Nucleus accumbens (tissue), 56 donors: ENCODE data around the gene ALPL.

Experiments
- DNase-seq, 56 donors: peaks; one replicate each; lab custom pipeline; 2025; lab: John Stamatoyannopoulos, UW

The ALPL gene

DNA sequence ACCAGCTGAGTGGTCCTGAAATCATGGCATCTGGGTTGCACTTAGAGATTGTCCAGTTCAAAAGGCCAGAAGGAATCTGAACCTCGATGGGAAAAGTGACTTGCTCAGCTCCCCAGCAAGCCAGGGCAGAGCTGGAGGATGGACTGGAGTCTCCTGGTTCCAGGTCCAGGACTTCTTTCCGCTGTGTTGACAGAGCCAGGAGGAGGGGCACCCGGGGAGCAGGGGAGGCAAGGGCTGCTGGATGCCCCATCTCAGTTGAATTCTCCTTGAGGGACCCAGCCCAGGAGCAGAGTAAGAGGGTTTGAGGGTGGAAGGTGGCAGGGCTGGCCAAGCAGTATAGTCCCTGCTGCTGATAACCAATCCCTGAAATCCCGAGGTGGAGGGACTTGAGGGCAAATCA is 2.4 kb upstream of the ALPL start:
- no peak for DNase-seq

DNA sequence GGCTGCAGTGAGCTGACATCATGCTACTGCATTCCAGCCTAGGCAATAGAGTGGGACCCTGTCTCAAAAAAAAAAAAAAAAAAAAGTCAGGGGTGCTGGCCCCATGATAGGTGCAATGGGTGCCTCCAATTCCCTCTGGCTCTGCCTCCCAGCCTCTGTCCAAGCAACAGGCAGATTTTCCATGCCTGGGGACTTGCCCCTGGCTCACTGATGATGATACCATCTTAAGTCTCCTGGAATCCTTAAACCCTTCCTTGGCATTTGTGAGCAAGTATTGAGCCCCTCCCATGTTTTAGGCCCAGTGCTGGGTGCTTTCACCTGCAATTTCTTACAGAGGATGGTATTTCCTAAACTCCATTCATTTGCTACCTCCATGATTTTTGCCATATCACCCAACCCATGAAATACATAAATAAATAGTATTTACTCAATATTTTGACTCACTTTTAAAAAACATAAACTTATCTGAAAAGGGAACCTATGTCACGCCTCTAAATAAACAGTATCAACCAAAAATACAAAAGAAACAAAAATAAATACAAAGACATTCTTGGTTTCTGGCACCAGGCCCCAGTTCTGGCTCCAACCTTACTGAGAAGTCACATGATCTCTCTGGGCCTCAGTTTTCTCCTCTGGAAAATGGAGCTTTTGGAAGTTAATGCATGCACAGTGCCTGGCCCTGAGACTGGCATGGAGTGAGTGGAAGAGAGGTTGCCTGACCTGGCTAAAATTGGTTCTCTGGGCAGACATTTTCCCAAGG is 1.5 kb upstream of the ALPL start:
- DNase-seq = no peak

DNA sequence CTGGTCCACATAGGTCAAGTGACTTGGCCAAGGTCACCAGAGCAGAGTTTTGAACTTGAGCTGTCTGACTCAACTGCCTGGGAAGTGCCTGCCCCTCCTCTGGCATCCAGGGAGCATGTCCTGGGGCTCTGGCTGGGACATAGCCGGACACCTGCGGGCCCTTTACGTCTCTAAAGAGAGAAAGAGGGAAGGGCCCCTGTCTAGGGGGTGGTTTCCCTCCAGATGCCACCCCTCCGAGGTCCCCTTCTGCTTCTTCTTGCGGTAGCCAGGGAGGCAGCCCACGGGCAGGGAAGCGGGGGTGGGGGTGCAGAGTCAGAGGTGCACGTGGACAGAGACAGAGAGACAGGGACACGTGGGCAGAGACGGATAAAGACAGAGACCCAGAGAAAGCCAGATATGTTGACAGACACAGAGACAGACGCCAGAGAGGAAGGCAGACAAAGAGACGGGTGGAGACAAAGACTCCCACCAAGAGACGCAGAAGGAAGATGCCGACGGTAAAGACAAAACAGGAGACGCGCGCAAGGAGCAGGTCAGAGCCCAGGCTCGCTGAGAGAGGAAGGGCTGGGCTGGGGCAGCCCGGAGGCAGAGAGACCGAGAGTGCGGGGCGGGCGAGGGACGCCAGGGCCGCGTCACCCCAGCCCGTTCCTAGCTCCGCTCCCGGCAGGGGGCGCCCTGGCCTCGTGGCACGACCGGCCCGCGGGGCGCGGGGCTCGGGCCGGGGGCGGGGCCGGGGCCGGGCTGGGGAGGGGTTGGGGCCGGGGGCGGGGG is 458 bp upstream of the ALPL start:
- DNase-seq = peak in 27 of 56 donors; percentile 2 to 78 (median 18)

DNA sequence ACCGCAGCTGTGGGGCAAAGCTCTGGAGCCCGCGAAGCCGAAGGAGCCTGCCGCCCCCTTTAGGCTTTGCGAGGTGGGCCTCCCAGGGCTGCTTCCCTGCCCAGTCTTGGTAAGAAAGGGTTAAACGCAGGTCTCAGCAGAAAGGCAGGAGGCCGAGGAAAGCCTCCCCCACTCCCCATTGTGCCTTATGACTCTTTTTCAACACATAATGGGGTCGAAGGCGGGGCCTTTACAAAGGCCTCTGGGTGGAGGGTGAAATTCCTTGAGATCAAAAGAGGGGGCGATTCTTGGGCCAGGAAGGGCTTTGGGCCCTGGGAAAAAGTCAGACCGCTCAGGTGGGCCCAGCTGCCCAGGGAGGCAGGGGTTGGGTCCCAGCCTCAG is 880 bp downstream of the ALPL start:
- no peak for DNase-seq

DNA sequence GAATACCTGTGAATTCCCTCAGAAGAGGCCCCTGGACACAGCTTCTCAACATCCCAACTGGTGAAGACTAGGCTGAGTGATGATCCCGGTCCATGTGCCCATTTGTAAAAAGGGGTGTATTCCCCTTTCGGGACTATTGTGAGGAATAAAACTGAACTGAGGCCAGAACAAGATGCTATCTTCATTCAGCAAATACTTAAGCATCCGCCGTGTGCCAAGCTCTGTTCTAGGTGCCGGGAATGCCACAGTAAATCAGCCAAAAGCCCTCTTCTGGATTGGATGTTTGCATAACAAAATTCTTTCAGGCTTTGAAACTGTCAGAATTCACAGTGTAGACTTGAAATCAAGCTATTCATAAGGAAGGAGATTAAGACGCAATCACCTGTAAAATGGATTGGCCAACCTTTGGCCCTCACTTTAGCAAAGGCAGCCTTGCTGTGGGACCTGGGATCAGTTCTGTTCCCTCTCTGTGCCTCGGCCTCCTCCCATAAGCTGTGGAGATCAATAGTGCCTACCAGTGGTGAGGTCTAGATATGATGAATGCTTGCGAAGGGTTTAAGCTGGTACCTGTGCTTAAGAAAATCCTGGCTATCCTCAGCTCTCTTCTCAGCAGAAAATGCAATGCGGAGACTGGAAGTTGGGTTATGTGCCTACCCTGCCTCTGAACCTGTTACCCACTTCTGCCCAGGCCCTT is 1.8 kb downstream of the ALPL start:
- DNase-seq = no peak

DNA sequence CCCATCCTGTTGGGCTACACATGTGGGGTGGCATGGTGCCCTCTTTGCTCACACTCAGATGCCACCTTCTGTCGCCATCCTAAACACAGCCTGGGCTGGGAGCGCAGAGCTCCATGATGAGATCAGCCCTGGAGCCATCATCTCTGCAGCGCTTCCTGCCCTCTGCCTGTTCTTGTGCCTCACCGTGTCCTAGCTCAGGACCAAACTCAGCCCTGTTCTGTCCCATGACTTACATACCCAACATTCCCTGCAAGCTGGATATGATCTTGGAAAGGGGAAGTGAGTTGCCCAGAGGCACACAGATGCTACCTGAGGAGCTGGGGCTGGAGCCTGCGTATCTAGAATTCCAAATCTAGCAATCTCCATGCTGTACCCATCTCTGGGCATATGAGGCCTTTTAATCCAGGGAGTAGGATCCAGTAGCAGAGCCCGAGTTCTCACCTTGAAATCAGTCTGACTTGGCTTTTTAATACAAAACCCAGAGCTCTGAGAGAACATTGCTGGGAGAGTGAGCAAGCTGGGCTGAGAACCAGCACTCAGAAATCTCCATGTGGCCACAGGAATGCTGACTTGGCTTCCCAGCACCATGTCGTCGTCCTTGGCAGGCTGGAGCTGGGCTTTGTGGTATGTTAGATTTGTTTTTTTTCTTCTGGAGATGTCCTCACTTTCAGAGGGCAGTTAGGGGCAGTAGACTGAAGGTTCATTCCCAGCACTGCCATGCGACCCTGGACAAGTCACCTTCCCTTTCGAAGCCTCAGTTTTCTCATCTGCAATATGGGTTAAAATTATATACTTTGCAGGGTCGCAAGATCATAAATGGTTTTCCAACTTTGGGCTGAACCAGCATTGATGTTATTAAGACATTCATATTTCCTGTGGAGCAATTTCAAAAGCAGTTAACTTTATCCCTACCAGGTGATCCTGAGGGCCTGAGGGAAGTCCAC is 2.6 kb downstream of the ALPL start:
- peak in 3 of 56 donors; percentile 1 to 8 (median 8) for DNase-seq

DNA sequence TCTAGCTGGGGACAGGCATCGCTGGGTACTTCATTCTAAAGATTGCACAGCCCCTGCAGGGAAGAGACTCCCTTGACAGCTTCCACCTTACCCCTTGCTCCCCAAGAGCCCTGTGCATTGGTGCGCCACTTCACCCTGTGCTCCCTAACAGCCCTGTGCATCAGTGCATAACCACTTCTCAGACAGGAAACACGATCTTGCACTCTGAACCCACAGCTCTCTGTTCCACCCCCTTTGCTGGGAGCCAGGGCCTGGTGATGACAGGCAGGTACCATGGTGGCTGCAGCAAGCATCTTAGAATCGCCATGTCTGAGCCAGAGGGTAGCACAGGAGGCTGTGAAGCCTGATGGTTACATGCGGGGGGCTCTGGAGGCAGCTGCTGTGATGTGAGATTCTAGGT is 5.0 kb downstream of the ALPL start:
- no peak for DNase-seq

DNA sequence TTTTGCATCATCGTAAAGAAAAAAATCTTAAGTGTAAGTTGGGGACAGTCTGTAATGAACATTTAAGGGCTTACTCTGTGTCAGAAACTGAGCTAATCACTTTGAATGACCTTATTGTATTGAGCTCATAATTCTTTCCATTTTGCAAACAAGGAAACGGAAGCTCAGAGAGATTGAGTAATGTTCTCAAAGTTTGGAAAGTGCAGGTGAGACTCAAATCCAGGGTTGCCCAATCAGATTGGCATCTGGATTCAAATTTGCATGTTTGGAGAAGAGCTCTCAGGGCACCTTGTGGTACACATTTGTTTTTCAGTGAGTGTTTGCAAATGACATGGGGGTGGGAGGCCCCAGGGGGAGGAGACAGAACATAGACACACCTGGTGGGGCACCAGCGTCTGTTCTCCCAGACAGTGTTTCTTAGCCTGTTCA is 8.0 kb downstream of the ALPL start:
- DNase-seq = no peak

DNA sequence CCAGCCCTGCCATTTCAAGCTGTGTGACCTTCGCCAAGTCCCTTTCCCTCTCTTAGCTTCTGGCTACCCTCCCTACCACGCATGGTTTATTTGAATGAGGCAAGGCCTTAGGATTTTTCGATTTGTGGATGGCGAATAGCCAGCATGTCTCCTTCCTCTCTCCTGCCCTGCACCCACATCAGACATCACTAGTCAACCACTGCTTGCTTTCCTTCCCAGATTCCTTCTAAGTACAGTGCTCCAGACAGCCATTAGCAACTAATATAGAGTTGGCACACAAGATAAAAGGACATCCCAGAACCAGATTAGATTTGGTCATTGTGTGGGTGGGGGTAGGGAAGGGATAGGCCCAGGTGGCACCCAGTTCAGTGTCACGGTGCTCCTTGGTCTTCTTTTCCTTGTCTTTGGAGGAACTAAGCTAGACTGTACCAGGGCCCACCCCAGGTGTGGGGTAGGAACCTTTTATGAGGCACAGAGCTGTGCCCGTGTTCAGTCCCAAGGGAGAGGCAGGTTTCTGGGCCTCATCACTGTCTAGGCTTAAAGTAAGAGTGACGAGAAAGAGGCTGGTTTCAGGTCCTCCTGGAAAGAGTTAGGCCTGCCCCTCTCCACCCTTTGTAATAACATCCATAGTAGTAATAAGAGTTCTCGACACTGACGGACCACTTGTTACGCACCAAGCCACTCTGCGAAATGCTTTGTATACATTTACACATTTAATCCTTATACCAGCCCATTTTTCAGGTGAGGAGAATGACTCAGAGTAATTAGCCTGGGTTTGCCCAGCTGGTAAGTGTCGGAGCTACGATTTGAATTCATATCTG is 8.6 kb downstream of the ALPL start:
- no peak for DNase-seq

DNA sequence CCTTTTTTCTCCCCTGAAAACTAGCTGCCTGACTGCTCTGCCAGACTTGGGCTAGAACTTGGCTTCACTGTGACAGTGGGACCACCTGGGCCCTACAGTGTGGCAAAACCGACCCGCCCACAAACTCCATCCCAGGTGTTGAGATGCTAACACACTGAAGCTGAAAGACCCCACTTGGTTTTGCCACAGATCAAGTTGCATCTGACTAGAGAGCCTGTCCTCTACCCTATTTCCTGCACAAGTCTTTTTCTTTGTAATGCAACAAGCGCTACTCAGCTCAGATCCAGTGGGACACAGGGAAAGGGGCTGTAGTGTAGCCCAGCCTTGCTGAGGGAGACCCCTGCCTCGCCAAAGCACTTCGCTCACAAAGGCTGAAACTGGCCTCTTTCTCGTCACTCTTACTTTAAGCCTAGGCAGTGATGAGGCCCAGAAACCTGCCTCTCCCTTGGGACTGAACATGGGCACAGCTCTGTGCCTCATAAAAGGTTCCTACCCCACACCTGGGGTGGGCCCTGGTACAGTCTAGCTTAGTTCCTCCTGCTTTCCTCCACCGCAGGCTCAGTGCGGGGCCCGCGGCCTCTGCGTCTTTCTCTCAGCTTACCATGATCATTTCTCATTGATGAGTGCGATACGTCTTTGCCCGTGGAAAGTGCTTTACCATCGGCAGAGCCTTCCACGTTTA is 9.7 kb downstream of the ALPL start:
- DNase-seq = no peak

DNA sequence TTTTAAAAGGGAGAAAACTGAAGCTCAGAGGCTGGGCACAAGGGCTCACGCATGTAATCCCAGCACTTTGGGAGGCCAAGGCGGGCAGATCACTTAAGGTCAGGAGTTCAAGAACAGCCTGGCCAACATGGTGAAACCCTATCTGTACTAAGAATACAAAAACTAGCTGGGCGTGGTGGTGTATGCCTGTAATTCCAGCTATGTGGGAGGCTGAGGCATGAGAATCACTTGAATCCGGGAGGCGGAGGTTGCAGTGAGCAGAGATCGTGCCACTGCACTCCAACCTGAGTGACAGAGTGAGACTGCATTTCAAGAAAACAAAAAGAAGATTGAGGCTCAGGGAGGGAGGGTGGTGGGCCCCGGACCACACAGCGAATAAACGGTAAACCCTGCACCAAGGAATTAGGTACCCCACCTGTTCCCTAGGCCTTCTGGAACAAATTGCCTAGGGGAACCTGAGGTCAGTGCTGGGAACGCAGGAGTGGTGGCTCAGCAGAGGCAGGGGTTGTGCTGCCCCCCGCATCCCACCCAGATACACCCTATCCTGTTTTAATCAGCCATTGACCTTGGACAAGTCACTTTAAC is 10.4 kb downstream of the ALPL start:
- peak in 1 of 56 donors; percentile 4 for DNase-seq

DNA sequence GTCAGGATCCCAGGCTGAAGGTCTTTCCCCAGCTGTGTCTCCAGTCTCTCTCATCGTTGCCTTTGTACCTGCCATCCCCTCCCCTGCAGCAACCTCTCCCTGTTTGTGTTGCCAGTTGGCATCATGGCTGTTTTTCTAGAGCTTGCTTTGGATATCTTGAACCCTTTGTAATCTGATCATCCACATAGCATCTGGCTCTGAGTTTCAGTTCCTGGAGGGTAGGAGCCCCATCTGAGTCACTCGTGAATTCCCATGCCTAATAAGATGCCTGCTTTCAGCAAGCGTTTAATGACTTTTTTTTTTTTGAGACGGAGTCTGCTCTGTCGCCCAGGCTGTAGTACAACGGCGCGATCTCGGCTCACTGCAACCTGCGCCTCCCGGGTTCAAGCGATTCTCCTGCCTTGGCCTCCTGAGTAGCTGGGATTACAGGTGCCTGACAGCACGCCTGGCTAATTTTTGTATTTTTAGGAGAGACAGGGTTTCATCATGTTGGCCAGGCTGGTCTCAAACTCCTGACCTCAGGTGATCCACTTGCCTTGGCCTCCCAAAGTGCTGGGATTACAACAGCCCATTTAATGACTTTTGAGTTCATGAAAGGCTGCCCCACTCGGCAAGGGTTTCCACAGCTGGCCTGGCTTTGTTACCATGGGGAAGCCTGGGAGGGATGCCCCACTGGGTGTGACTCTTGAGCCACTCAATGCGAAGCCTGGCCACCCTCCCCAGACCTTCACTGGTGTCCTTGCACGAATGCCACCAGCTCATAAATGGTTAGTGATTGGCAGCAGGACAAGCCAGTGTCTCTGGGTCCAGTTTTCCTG is 11.9 kb downstream of the ALPL start:
- no peak for DNase-seq

DNA sequence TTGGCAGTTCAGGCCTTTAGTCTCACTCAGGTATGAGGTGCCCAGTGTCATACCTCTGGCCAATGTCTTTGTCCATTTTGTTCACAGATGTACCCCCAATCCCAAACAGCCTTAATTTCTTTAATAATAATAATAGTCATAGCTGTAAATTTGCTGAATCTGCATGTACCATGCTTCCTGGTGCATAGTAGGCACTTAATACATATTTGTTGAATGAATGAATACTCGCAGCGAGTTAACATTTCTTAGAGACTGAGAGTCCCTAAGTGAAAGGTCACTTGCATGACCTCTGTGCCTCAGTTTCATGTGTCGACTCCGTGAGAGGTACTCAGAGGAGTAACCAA is 12.5 kb downstream of the ALPL start:
- DNase-seq = no peak

DNA sequence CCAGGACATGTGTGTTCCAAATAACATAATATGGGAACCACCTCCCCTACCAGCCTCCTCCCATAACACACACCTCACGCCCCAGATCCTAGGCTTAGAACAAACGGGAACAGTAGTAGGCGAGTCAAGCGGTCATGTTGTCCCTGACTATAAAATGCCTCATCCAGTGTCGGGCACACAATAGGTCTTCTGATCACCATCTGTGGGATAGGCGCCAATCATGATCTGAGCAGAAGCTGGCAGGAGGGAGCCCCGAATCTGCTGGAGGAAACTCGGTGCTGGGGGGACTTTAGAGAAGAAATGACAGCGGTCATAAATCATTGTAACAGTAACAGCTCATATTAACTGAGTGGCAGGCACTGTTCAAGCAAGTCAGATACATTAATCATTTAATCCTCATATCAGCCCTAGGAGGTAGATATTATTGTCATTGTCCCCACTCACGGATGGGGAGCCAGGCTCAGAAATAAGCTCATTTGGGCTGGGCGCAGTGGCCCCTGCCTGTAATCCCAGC is 13.4 kb downstream of the ALPL start:
- no peak for DNase-seq

DNA sequence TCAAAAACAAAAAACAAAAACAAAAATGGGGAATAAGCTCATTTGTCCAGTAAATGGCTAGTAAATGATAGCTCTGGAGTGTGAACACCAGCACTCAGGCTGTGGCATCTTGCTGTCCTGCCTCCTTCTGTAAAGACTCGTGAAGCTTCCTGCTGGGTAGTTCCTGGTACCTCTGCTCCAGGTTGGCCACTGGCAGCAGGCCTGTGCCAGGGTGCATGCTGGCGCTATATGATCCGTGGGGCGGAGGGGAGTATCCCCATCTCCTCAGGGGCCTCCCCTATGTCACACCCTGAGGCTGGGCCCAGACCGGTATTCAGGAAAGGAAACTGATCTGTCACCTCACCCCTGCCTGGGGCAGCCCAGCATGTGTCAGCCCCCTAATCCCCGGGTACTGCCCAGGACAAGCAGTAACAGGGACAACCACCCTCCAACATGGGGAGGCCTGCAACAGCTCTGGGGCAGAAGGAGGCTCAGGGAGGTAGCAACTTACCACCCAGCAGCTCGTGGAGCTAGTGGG is 14.1 kb downstream of the ALPL start:
- DNase-seq = no peak

DNA sequence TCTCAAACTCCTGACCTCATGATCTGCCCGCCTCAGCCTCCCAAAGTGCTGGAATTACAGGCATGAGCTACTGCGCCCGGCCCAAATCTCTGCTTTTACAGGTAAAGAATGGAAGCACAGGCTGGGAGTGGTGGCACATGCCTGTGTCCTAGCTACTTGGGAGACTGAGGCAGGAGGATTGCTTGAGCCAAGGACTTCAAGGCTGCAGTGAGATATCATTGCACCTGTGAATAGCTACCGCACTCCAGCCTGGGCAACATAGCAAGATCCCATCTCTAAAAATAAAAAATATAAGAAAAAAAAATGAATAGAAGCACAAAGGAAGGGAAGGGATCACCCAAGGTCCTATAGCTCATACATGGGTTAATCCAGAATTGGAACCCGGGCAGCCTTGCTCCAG is 15.0 kb downstream of the ALPL start:
- DNase-seq = no peak

DNA sequence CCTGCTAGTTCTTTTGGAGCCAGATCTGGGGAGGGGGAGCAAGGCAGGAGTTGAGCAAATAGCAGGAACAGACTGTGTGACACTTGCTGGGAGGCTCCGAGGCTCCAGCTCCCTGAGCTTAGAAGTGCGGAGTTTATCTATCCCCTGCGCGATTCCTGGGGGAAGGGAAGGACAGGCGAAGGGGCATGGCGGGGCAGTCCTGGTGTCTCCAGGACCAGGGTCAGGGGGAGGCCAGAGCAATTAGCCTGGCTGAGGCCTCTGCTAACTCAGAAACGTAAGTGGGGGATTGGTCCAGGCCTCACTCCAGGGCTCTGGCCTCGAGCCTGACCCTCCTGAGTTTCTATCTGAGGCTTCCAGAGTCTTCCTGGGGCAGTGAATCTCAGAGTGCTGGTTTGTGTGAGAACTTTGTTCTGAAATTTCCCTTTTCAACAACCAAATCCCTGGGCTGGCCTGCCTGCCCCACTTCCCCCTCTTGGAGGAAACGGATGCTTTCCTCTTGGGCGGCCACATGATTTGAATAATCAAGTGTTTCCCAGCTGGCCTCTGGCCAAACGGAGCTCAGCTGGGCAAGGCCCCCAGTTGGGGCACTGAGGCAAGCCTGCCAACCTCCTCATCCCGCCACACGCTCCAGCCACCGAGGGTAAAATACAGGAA is 15.6 kb downstream of the ALPL start:
- peak in 45 of 56 donors; percentile 8 to 86 (median 46) for DNase-seq
